Neural progenitor cell (in vitro differentiated cells): ENCODE measurements around the gene GRID1. TPM values are rescaled to one million over a fixed set of nuclear protein-coding genes. Genes with fewer than 3 reads are reported as not detected.

ENCODE experiments used
- DNase-seq: peaks from one replicate; pipeline ENCODE4 v3.0.0-alpha.2; 2016; ENCODE audit warnings: low spot score
- H2AFZ ChIP-seq: fragments of 200-600 bp; sonication (generic); replicated peaks from 2 replicates; pipeline ENCODE4 v1.6.1; 2016; ENCODE audit warnings: antibody characterized with exemption
- H3F3A ChIP-seq: fragments of 200-600 bp; sonication (generic); 2 replicates; pipeline ENCODE4 v1.6.1; 2016; ENCODE audit warnings: antibody characterized with exemption, low read depth
- H3K27ac ChIP-seq: fragments of 200-600 bp; sonication (generic); 2 replicates; pipeline ENCODE4 v1.5.1; 2016; ENCODE audit warnings: mild to moderate bottlenecking
- H3K27me3 ChIP-seq: fragments of 200-600 bp; sonication (generic); 2 replicates; pipeline ENCODE4 v1.6.1; 2016; ENCODE audit warnings: mild to moderate bottlenecking, moderate library complexity
- H3K36me3 ChIP-seq: fragments of 200-600 bp; sonication (generic); 2 replicates; pipeline ENCODE4 v1.5.1; 2016
- H3K4me1 ChIP-seq: fragments of 200-600 bp; sonication (generic); 2 replicates; pipeline ENCODE4 v1.6.1; 2016; ENCODE audit warnings: mixed run types
- H3K4me2 ChIP-seq: fragments of 200-600 bp; sonication (generic); 2 replicates; pipeline ENCODE4 v1.6.1; 2016
- H3K4me3 ChIP-seq: fragments of 200-600 bp; sonication (generic); 2 replicates; pipeline ENCODE4 v1.5.1; 2016
- H3K79me2 ChIP-seq: fragments of 200-600 bp; sonication (generic); 2 replicates; pipeline ENCODE4 v1.6.1; 2016; ENCODE audit warnings: low read depth
- H3K9ac ChIP-seq: fragments of 200-600 bp; sonication (generic); 2 replicates; pipeline ENCODE4 v1.6.1; 2016
- H3K9me3 ChIP-seq: fragments of 200-600 bp; sonication (generic); 2 replicates; pipeline ENCODE4 v1.5.1; 2016; ENCODE audit warnings: low read depth
- H4K20me1 ChIP-seq: fragments of 200-600 bp; sonication (generic); 2 replicates; pipeline ENCODE4 v1.6.1; 2016; ENCODE audit warnings: low read depth
- H3K27ac Mint-ChIP-seq: 3 replicates; pipeline ENCODE4 v1.8.0; 2021; ENCODE audit warnings: mixed read lengths
- H3K27me3 Mint-ChIP-seq: 2 replicates; pipeline ENCODE4 v1.8.0; 2022; ENCODE audit warnings: low read depth, mild to moderate bottlenecking, inconsistent platforms, moderate library complexity, mixed read lengths; ENCODE audit not compliant: insufficient read depth
- H3K36me3 Mint-ChIP-seq: 3 replicates; pipeline ENCODE4 v1.8.0; 2021; ENCODE audit warnings: mixed read lengths
- H3K4me1 Mint-ChIP-seq: 3 replicates; pipeline ENCODE4 v1.8.0; 2021; ENCODE audit warnings: mixed read lengths
- H3K4me3 Mint-ChIP-seq: 3 replicates; pipeline ENCODE4 v1.8.0; 2021; ENCODE audit warnings: mild to moderate bottlenecking, moderate library complexity, mixed read lengths
- H3K9me3 Mint-ChIP-seq: 3 replicates; pipeline ENCODE4 v1.8.0; 2020; ENCODE audit warnings: mixed read lengths
- CTCF ChIP-seq: fragments of 200-600 bp; sonication (generic); IDR thresholded peaks from 2 replicates; pipeline ENCODE4 v1.5.1; 2017; ENCODE audit warnings: antibody characterized with exemption, mild to moderate bottlenecking
- EZH2 ChIP-seq: fragments of 200-600 bp; sonication (generic); IDR thresholded peaks from 2 replicates; pipeline ENCODE4 v1.6.1; 2017; ENCODE audit warnings: antibody characterized with exemption, mild to moderate bottlenecking, moderate library complexity
- EZH2phosphoT487 ChIP-seq: fragments of 200-600 bp; sonication (generic); IDR thresholded peaks from 2 replicates; pipeline ENCODE4 v1.6.1; 2017; ENCODE audit warnings: antibody characterized with exemption
- total RNA-seq: library from RNA; depleted of rRNA; stranded (reverse); fragments of >200 nt; gene quantifications from 2 replicates; pipeline ENCODE4 v1.2.3, GENCODE V29; 2015; ENCODE audit warnings: low replicate concordance

The GRID1 gene
- total RNA-seq, 1 donor from 2014 or later, result not detected

DNA sequence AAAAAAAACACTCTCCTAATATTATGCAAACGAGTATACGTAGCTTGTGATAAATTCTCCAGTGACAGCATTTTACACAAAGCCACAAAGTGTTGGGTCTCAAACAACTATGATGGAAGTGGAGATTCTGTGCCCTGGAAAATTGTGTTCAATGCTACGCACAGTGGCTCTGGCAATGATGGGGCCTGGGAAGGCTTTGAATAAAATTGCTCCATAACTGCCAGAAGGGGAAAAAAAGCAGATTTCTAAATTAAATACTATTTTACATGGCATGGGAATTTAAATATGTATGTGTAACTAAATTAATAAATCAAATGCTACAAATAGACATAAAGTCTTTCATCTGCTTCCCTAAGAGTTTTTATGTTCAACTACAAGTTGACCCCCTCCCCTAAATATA lies 306.7 kb downstream of the GRID1 start:
- no peak overlapping the region for H3K9ac ChIP-seq
- H3K27me3 Mint-ChIP-seq, result peaks cover 17% of the 10 kb centered on the region
- peaks cover 4% of the 10 kb centered on the region for H3K4me1 Mint-ChIP-seq
- no peaks in the 10 kb centered on the region for H3K9me3 ChIP-seq
- no peak overlapping the region for H2AFZ ChIP-seq
- H3K27ac ChIP-seq, result no peak overlapping the region
- no peak overlapping the region for H3K27ac Mint-ChIP-seq
- no peak overlapping the region for H3K4me3 ChIP-seq
- H3F3A ChIP-seq, result no peaks in the 10 kb centered on the region
- no peaks in the 10 kb centered on the region for H3K36me3 ChIP-seq
- TF ChIP-seq EZH2 (no peak), CTCF (no peak), EZH2phosphoT487 (no peak)
- no peaks in the 10 kb centered on the region for H3K36me3 Mint-ChIP-seq
- no peak overlapping the region for H3K4me2 ChIP-seq
- peaks cover 7% of the 10 kb centered on the region for H3K4me1 ChIP-seq
- no peaks in the 10 kb centered on the region for H3K9me3 Mint-ChIP-seq
- no peak overlapping the region for H3K4me3 Mint-ChIP-seq
- H3K79me2 ChIP-seq, result no peaks in the 10 kb centered on the region
- no peak for DNase-seq
- H4K20me1 ChIP-seq, result no peaks in the 10 kb centered on the region
- H3K27me3 ChIP-seq, result no peaks in the 10 kb centered on the region

DNA sequence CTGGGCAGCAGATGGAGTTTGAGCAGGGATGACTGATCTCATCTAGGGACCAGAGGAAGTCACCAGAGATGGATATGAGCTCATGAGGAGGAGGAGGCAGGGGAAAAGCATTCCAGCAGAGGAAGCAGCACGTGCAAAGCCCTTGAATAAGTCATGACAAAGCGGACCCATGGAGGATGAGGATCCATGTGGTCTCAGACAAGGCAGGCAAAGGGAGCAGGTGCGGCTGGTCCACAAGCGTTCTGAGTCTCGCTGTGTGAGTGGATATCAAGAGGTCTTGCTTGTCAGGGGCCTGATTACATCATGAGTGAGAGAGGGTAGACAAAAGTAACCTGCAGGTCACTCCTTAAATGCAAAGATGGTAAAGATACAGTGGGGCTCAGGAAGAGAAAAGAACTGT lies 307.6 kb downstream of the GRID1 start:
- Mint-ChIP-seq H3K9me3 (no peaks in the 10 kb centered on the region), H3K27ac (no peak overlapping the region), H3K27me3 (peaks cover 12% of the 10 kb centered on the region), H3K36me3 (no peaks in the 10 kb centered on the region), H3K4me3 (no peak overlapping the region), H3K4me1 (no peaks in the 10 kb centered on the region)
- no peaks in the 10 kb centered on the region for H3K9me3 ChIP-seq
- H3K4me1 ChIP-seq, result no peaks in the 10 kb centered on the region
- no peak overlapping the region for H3K9ac ChIP-seq
- no peak for DNase-seq
- H3K27me3 ChIP-seq, result no peaks in the 10 kb centered on the region
- H3F3A ChIP-seq, result no peaks in the 10 kb centered on the region
- H3K36me3 ChIP-seq, result no peaks in the 10 kb centered on the region
- no peaks in the 10 kb centered on the region for H4K20me1 ChIP-seq
- H3K79me2 ChIP-seq, result no peaks in the 10 kb centered on the region
- no peak overlapping the region for H2AFZ ChIP-seq
- no peak for TF ChIP-seq CTCF
- TF ChIP-seq EZH2, result no peak
- TF ChIP-seq EZH2phosphoT487, result no peak
- H3K4me2 ChIP-seq, result no peak overlapping the region
- H3K27ac ChIP-seq, result no peak overlapping the region
- no peak overlapping the region for H3K4me3 ChIP-seq

- Mint-ChIP-seq H3K9me3 (no peaks in the 10 kb centered on the region), H3K36me3 (no peaks in the 10 kb centered on the region), H3K4me1 (no peaks in the 10 kb centered on the region), H3K27ac (no peak overlapping the region), H3K4me3 (no peak overlapping the region), H3K27me3 (peaks cover 12% of the 10 kb centered on the region)
- no peak for TF ChIP-seq EZH2phosphoT487
- TF ChIP-seq CTCF, result no peak
- no peak for TF ChIP-seq EZH2
- no peaks in the 10 kb centered on the region for H3K36me3 ChIP-seq
- no peaks in the 10 kb centered on the region for H4K20me1 ChIP-seq
- no peak overlapping the region for H3K27ac ChIP-seq
- H3K9ac ChIP-seq, result no peak overlapping the region
- H3K4me3 ChIP-seq, result no peak overlapping the region
- no peak overlapping the region for H2AFZ ChIP-seq
- H3K4me1 ChIP-seq, result no peaks in the 10 kb centered on the region
- no peak for DNase-seq
- no peaks in the 10 kb centered on the region for H3K27me3 ChIP-seq
- no peak overlapping the region for H3K4me2 ChIP-seq
- no peaks in the 10 kb centered on the region for H3F3A ChIP-seq
- H3K79me2 ChIP-seq, result no peaks in the 10 kb centered on the region
- H3K9me3 ChIP-seq, result no peaks in the 10 kb centered on the region
Measured at GRCh38 chr10:86057708-86058107, 308.9 kb downstream of the GRID1 start.

DNA sequence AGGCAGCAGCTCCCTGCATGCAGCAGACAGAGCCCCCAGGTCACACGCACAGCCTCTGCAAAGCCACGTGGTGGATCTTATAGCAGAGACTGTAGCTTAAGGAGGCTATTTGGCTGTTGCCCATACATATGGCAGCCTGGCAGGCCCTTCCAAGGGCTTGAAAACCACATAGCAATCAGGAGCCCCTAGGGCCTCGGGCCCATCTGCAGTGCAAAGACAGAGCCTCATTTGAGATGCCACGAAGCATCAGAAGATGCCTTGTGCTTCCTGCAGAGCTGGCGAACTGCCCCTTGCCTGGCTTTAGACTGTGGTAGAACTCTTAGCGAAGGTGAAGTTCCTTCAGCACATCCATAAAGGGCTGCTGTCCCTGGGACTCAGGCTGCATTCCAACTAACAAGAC lies 309.9 kb downstream of the GRID1 start:
- no peaks in the 10 kb centered on the region for H3K9me3 ChIP-seq
- H3F3A ChIP-seq, result no peaks in the 10 kb centered on the region
- peaks cover 11% of the 10 kb centered on the region for H3K27me3 Mint-ChIP-seq
- H3K27ac ChIP-seq, result no peak overlapping the region
- no peaks in the 10 kb centered on the region for H3K4me1 ChIP-seq
- no peaks in the 10 kb centered on the region for H3K9me3 Mint-ChIP-seq
- TF ChIP-seq EZH2 (no peak), CTCF (no peak), EZH2phosphoT487 (no peak)
- no peaks in the 10 kb centered on the region for H3K27me3 ChIP-seq
- no peaks in the 10 kb centered on the region for H3K79me2 ChIP-seq
- no peak overlapping the region for H3K9ac ChIP-seq
- no peak overlapping the region for H3K4me3 Mint-ChIP-seq
- H3K36me3 Mint-ChIP-seq, result no peaks in the 10 kb centered on the region
- no peak overlapping the region for H3K4me2 ChIP-seq
- no peak overlapping the region for H3K4me3 ChIP-seq
- DNase-seq, result no peak
- no peaks in the 10 kb centered on the region for H3K4me1 Mint-ChIP-seq
- H4K20me1 ChIP-seq, result no peaks in the 10 kb centered on the region
- H3K36me3 ChIP-seq, result no peaks in the 10 kb centered on the region
- H2AFZ ChIP-seq, result no peak overlapping the region
- no peak overlapping the region for H3K27ac Mint-ChIP-seq
